ENCODE results near the gene SRCAP.

DNA sequence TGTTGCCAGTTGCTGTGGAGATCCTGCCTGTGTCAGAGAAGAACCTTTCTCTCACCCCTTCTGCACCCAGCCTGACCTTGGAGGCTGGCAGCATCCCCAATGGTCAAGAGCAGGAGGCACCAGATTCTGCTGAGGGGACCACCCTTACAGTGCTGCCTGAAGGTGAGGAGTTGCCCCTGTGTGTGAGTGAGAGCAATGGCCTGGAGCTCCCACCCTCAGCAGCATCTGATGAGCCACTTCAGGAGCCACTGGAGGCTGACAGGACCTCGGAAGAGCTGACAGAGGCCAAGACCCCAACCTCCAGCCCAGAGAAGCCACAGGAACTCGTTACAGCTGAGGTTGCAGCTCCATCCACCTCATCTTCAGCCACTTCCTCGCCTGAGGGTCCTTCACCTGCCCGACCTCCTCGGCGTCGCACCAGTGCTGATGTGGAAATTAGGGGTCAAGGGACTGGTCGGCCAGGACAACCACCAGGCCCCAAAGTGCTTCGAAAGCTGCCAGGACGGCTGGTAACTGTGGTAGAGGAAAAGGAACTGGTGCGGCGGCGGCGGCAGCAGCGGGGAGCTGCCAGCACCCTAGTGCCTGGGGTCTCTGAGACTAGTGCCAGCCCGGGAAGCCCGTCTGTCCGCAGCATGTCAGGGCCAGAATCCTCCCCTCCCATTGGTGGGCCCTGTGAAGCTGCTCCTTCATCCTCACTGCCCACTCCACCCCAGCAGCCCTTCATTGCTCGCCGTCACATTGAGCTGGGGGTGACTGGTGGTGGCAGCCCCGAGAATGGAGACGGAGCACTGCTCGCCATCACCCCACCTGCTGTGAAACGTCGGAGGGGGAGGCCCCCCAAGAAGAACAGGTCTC is 39.0 kb downstream of the SRCAP start:
- TF ChIP-seq, protein P1, sequence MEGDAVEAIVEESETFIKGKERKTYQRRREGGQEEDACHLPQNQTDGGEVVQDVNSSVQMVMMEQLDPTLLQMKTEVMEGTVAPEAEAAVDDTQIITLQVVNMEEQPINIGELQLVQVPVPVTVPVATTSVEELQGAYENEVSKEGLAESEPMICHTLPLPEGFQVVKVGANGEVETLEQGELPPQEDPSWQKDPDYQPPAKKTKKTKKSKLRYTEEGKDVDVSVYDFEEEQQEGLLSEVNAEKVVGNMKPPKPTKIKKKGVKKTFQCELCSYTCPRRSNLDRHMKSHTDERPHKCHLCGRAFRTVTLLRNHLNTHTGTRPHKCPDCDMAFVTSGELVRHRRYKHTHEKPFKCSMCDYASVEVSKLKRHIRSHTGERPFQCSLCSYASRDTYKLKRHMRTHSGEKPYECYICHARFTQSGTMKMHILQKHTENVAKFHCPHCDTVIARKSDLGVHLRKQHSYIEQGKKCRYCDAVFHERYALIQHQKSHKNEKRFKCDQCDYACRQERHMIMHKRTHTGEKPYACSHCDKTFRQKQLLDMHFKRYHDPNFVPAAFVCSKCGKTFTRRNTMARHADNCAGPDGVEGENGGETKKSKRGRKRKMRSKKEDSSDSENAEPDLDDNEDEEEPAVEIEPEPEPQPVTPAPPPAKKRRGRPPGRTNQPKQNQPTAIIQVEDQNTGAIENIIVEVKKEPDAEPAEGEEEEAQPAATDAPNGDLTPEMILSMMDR (optimal IDR thresholded peaks at IDR 0.05 in 1 of 3, IDR thresholded peaks at IDR 0.05 in 1 of 3, conservative IDR thresholded peaks at IDR 0.05 in 1 of 3; ENCODE audit: extremely low read depth in 1 of 3, insufficient read depth in 2 of 3, low read length in 3 of 3), result no peak
- no peak for TF ChIP-seq EZH2 (IDR thresholded peaks at IDR 0.05; ENCODE audit: low read length)

Data from keratinocyte (primary cell).